H1 (cell line): ENCODE data around the gene FARP2. TPM values are rescaled to one million over a fixed set of nuclear protein-coding genes. Genes with fewer than 3 reads are reported as not detected.

ENCODE experiments used
- CTCF ChIA-PET: fragments of 300-600 bp; sonication (Branson Sonifier 250); formaldehyde crosslinking; loops from one replicate; lab custom pipeline; 2021; ENCODE audit not compliant: partially characterized antibody; lab: Charles Lee
- POLR2A ChIA-PET: fragments of 300-600 bp; sonication (Branson Sonifier 250); formaldehyde crosslinking; loops from one replicate; lab custom pipeline; 2021; ENCODE audit warnings: inconsistent platforms; ENCODE audit not compliant: partially characterized antibody; lab: Charles Lee
- DNase-seq, 2 experiments: peaks; one replicate each; pipeline versions ENCODE4 v3.0.0 to v3.0.0-alpha.2; 2010 to 2022; ENCODE audit warnings: low spot score in 2 of 2, low read depth in 1 of 2, mixed read lengths in 1 of 2
- FAIRE-seq: peaks from 2 replicates; lab custom pipeline; 2011; peaks lifted over from hg19 to GRCh38; lab: Jason Lieb, UNC
- H2AFZ ChIP-seq: 2 replicates; pipeline ENCODE4 v1.8.1; 2012; ENCODE audit warnings: low read length, inconsistent platforms
- H2AK5ac ChIP-seq: 2 replicates; pipeline ENCODE4 v1.6.1; 2013; ENCODE audit warnings: low read depth, low read length
- H2BK120ac ChIP-seq: replicated peaks from 2 replicates; pipeline ENCODE3; 2013; ENCODE audit warnings: low read depth, low read length, inconsistent platforms
- H2BK12ac ChIP-seq: 2 replicates; pipeline ENCODE4 v1.6.1; 2013; ENCODE audit warnings: low read depth, low read length
- H2BK15ac ChIP-seq: 2 replicates; pipeline ENCODE4 v1.6.1; 2013; ENCODE audit warnings: low read length
- H2BK20ac ChIP-seq: 2 replicates; pipeline ENCODE4 v1.6.1; 2013; ENCODE audit warnings: low read length
- H2BK5ac ChIP-seq: 2 replicates; pipeline ENCODE4 v1.6.1; 2013; ENCODE audit warnings: low read depth, low read length
- H3K14ac ChIP-seq: 2 replicates; pipeline ENCODE4 v1.6.1; 2013; ENCODE audit warnings: inconsistent platforms; ENCODE audit not compliant: insufficient read length
- H3K18ac ChIP-seq: 2 replicates; pipeline ENCODE4 v1.6.1; 2013; ENCODE audit warnings: low read length; ENCODE audit errors: extremely low read depth
- H3K23ac ChIP-seq: 2 replicates; pipeline ENCODE4 v1.6.1; 2013; ENCODE audit warnings: inconsistent platforms; ENCODE audit not compliant: insufficient read length
- H3K23me2 ChIP-seq: 2 replicates; pipeline ENCODE4 v1.6.1; 2013; ENCODE audit warnings: low read depth, low read length
- H3K27ac ChIP-seq: 2 replicates; pipeline ENCODE4 v1.6.1; 2011; ENCODE audit warnings: low read depth, low read length, inconsistent platforms
- H3K27me3 ChIP-seq, 4 experiments: replicated peaks in 1 of 4; 1 replicate in 1 of 4; 2 replicates in 3 of 4; pipeline versions ENCODE4 v1.6.1 to v1.8.1; 2011 to 2013; ENCODE audit warnings: low read length in 3 of 4, mild to moderate bottlenecking in 3 of 4, inconsistent platforms in 2 of 4, mixed read lengths in 2 of 4, moderate library complexity in 1 of 4; ENCODE audit not compliant: control insufficient read depth in 3 of 4, insufficient read depth in 3 of 4; ENCODE audit errors: extremely low read depth in 1 of 4
- H3K36me3 ChIP-seq, 4 experiments: 2 replicates each; pipeline versions ENCODE4 v1.6.1 to v1.8.1; 2011 to 2013; ENCODE audit warnings: mild to moderate bottlenecking in 4 of 4, low read length in 3 of 4, moderate library complexity in 2 of 4, control low read depth in 1 of 4, inconsistent platforms in 1 of 4; ENCODE audit not compliant: insufficient read depth in 4 of 4, control insufficient read depth in 2 of 4
- H3K4ac ChIP-seq: replicated peaks from 2 replicates; pipeline ENCODE3; 2013; ENCODE audit warnings: low read length, low read depth, mixed read lengths, inconsistent platforms; ENCODE audit not compliant: insufficient read length
- H3K4me1 ChIP-seq, 4 experiments: replicated peaks in 1 of 4; 1 replicate in 1 of 4; 2 replicates in 3 of 4; pipeline versions ENCODE4 v1.6.1 to v1.8.1; 2011 to 2013; ENCODE audit warnings: low read length in 3 of 4, inconsistent platforms in 2 of 4, mixed read lengths in 1 of 4; ENCODE audit not compliant: insufficient read depth in 4 of 4, control insufficient read depth in 3 of 4
- H3K4me2 ChIP-seq, 2 experiments: 2 replicates each; pipeline versions ENCODE4 v1.6.1 to v1.8.1; 2011 to 2013; ENCODE audit warnings: low read depth in 2 of 2, low read length in 2 of 2, control low read depth in 1 of 2, inconsistent platforms in 1 of 2, mild to moderate bottlenecking in 1 of 2; ENCODE audit not compliant: insufficient read depth in 1 of 2
- H3K4me3 ChIP-seq, 4 experiments: fragments of 200-600, 300-600 bp in 1 of 4; sonication (generic), shearing (Covaris generic), sonication (Bioruptor Twin) in 1 of 4; 2 replicates each; pipeline versions ENCODE4 v1.5.1 to v1.8.1; 2011 to 2016; ENCODE audit warnings: low read length in 4 of 4, low read depth in 3 of 4, control low read depth in 2 of 4, inconsistent platforms in 2 of 4, mild to moderate bottlenecking in 2 of 4, mixed read lengths in 1 of 4, moderate library complexity in 1 of 4; ENCODE audit not compliant: insufficient read depth in 2 of 4; ENCODE audit errors: extremely low read depth in 1 of 4
- H3K56ac ChIP-seq: replicated peaks from 2 replicates; pipeline ENCODE3; 2013; ENCODE audit warnings: low read depth, mild to moderate bottlenecking, mixed read lengths, low read length, inconsistent platforms; ENCODE audit not compliant: insufficient read length
- H3K79me1 ChIP-seq: 2 replicates; pipeline ENCODE4 v1.6.1; 2013; ENCODE audit warnings: low read depth, low read length, control low read depth
- H3K79me2 ChIP-seq, 2 experiments: 2 replicates each; pipeline versions ENCODE4 v1.6.1 to v1.8.1; 2012 to 2013; ENCODE audit warnings: low read length in 2 of 2, mild to moderate bottlenecking in 2 of 2, inconsistent platforms in 1 of 2; ENCODE audit not compliant: insufficient read depth in 2 of 2, control insufficient read depth in 1 of 2
- H3K9ac ChIP-seq, 4 experiments: replicated peaks in 1 of 4; 1 replicate in 1 of 4; 2 replicates in 3 of 4; pipeline versions ENCODE4 v1.6.1 to v1.8.1; 2011 to 2013; ENCODE audit warnings: low read depth in 3 of 4, low read length in 3 of 4, control low read depth in 2 of 4, mild to moderate bottlenecking in 2 of 4, moderate library complexity in 2 of 4, inconsistent platforms in 1 of 4; ENCODE audit errors: extremely low read depth in 1 of 4
- H3K9me3 ChIP-seq, 2 experiments: 2 replicates each; pipeline versions ENCODE4 v1.6.1 to v1.8.1; 2012 to 2013; ENCODE audit warnings: mild to moderate bottlenecking in 2 of 2, moderate library complexity in 2 of 2, control low read depth in 1 of 2, inconsistent platforms in 1 of 2, low read depth in 1 of 2, low read length in 1 of 2, mixed read lengths in 1 of 2; ENCODE audit not compliant: insufficient read depth in 2 of 2
- H4K20me1 ChIP-seq, 2 experiments: replicated peaks in 1 of 2; 2 replicates each; pipeline versions ENCODE3 to v1.8.1; 2011 to 2013; ENCODE audit warnings: inconsistent platforms in 2 of 2, low read length in 2 of 2, mild to moderate bottlenecking in 1 of 2; ENCODE audit not compliant: insufficient read depth in 2 of 2, control insufficient read depth in 1 of 2
- H4K5ac ChIP-seq: 2 replicates; pipeline ENCODE4 v1.6.1; 2013; ENCODE audit warnings: low read length, low read depth, mixed read lengths, inconsistent platforms; ENCODE audit not compliant: insufficient read length
- H4K8ac ChIP-seq: 2 replicates; pipeline ENCODE4 v1.8.0; 2013; ENCODE audit warnings: mild to moderate bottlenecking, moderate library complexity, low read length, inconsistent platforms; ENCODE audit not compliant: insufficient read depth; ENCODE audit errors: extremely low read depth
- H4K91ac ChIP-seq: replicated peaks from 2 replicates; pipeline ENCODE3; 2013; ENCODE audit warnings: low read length, mixed read lengths, inconsistent platforms; ENCODE audit not compliant: insufficient read length
- E2F6 ChIP-seq: IDR thresholded peaks from 2 replicates; pipeline ENCODE4 v1.6.1; 2012; ENCODE audit warnings: inconsistent platforms
- EZH2 ChIP-seq: fragments of 200-600 bp; sonication (generic); IDR thresholded peaks from 2 replicates; pipeline ENCODE4 v1.7.1; 2012; ENCODE audit warnings: low read depth, mild to moderate bottlenecking, moderate library complexity, low read length, inconsistent platforms; ENCODE audit not compliant: severe bottlenecking
- KDM4A ChIP-seq: IDR thresholded peaks from one replicate; pipeline ENCODE4 v1.7.1; 2012; ENCODE audit warnings: low read depth, mild to moderate bottlenecking, moderate library complexity, low read length, inconsistent platforms; ENCODE audit not compliant: severe bottlenecking
- SP2 ChIP-seq: IDR thresholded peaks from 2 replicates; pipeline ENCODE4 v1.6.1; 2012; ENCODE audit warnings: mild to moderate bottlenecking, low read length, inconsistent platforms
- SUZ12 ChIP-seq: fragments of 200-600 bp; sonication (generic); IDR thresholded peaks from 2 replicates; pipeline ENCODE4 v1.6.1; 2012; ENCODE audit warnings: mild to moderate bottlenecking, inconsistent platforms, low read length, moderate library complexity, mixed read lengths
- WGBS, 2 experiments: shearing (Covaris generic) in 1 of 2; methylation state at CpG; one replicate each; pipeline versions ENCODE4 v1.1.6 to v1.1.7; 2013 to 2015; ENCODE audit warnings: low lambda C conversion rate in 2 of 2, mixed read lengths in 2 of 2, inconsistent platforms in 1 of 2, low coverage in 1 of 2, missing lambda C conversion rate in 1 of 2; ENCODE audit not compliant: insufficient replicate concordance in 2 of 2, insufficient coverage in 1 of 2, insufficient read length in 1 of 2; ENCODE audit errors: extremely low coverage in 1 of 2, missing lambda C conversion rate in 1 of 2; 5-methylcytosine and 5-hydroxymethylcytosine counted together
- polyA plus RNA-seq, 7 experiments: library from polyadenylated mRNA; depleted of rRNA in 3 of 7; stranded (reverse) in 5 of 7; unstranded in 2 of 7; fragments of >200 nt in 5 of 7; fragments of 200-250 nt in 2 of 7; gene quantifications; 1 replicate in 5 of 7; 2 replicates in 1 of 7; 4 replicates in 1 of 7; pipeline versions ENCODE4 v1.2.1 to v1.2.3, GENCODE V29; 2011 to 2013; ENCODE audit warnings: missing spikeins in 2 of 7, mixed read lengths in 2 of 7
- total RNA-seq: library from RNA; stranded (reverse); fragmentation: NEBNext Ultra II Directional; extraction: Animal tissue kit (Norgen Biotek cat#: 25700); gene quantifications from 2 replicates; pipeline ENCODE4 v1.2.1, GENCODE V29; 2021

The FARP2 gene
- total and polyA plus RNA-seq, 2 of the 8 experiments (the other 6 are each of a cell fraction or from before 2014, with no cell fraction given) = 12.4 to 33.4 TPM

GRCh38 chr2:241541564-241542277 is 185.6 kb downstream of the FARP2 start:
- H3K27me3 ChIP-seq = peaks cover 18 to 35% (median 31%) of the 10 kb centered on the region in 4 experiments
- no peaks in the 10 kb centered on the region for H3K9me3 ChIP-seq
- no peak overlapping the region for H2BK120ac ChIP-seq
- TF ChIP-seq E2F6 (peak; percentile 26; the same call in 1 of the 2 replicates), EZH2 (peak; percentile 64), KDM4A (peak; percentile 88), SUZ12 (peak; percentile 71), SP2 (no peak)
- peaks cover 0 to 5% of the 10 kb centered on the region in 2 experiments for H4K20me1 ChIP-seq
- H3K56ac ChIP-seq = no peak overlapping the region
- H3K23me2 ChIP-seq = peaks cover 21% of the 10 kb centered on the region; the same call in 1 of the 2 replicates
- no peak overlapping the region for H2BK15ac ChIP-seq
- H3K23ac ChIP-seq = no peak overlapping the region
- H2BK12ac ChIP-seq = no peak overlapping the region; the same call in 1 of the 2 replicates
- ChIA-PET POLR2A (interaction anchor here (1.0 to 1.7 kb wide), 5 partner anchors 18 to 69 kb away, joined by 3 to 7 read pairs (median 3); partner anchors contain the start of gene BOK), CTCF (interaction anchor here (0.6 to 1.2 kb wide), 3 partner anchors 14 to 234 kb away, joined by 3 read pairs; no protein-coding TSS in a partner anchor)
- WGBS, 2 experiments = 24% methylated on average over 18 of the region's 62 CpGs; no CpG with 5 or more reads in 1 of the 2 experiments
- peak overlapping the region; percentile 77 to 83 for H3K4me2 ChIP-seq
- H3K79me1 ChIP-seq = no peaks in the 10 kb centered on the region
- no peak overlapping the region for H2BK5ac ChIP-seq
- no peak overlapping the region for H2BK20ac ChIP-seq
- H3K14ac ChIP-seq = no peak overlapping the region
- no peak overlapping the region for H4K91ac ChIP-seq
- H3K4me3 ChIP-seq = peak overlapping the region; percentile 26 to 64 (median 38)
- H2AK5ac ChIP-seq = no peak overlapping the region
- no peak overlapping the region for H3K18ac ChIP-seq
- no peak overlapping the region for H3K27ac ChIP-seq
- H3K9ac ChIP-seq = no peak overlapping the region
- peak overlapping the region; percentile 71; the same call in 1 of the 2 replicates for H4K8ac ChIP-seq
- H3K4me1 ChIP-seq = peaks cover 3 to 10% (median 5%) of the 10 kb centered on the region in 4 experiments
- no peaks in the 10 kb centered on the region for H3K79me2 ChIP-seq
- DNase-seq (no peak), FAIRE-seq (no peak)
- no peak overlapping the region for H3K4ac ChIP-seq
- H4K5ac ChIP-seq = no peak overlapping the region
- no peaks in the 10 kb centered on the region for H3K36me3 ChIP-seq
- H2AFZ ChIP-seq = no peak overlapping the region
